HG02840 (cell line): ENCODE results near the gene GNB1L.
"Not testable (repeated sequence)": the region's sequence is repeated elsewhere in the genome, so short reads cannot be mapped to it uniquely, and the experiment has no call there.

Source experiments
- ATAC-seq: cut with Tn5 transposase; IDR thresholded peaks from one replicate; pipeline ENCODE4 v1.9.1; 2021; ENCODE audit warnings: mild to moderate bottlenecking, moderate library complexity, moderate number of reproducible peaks; ENCODE audit not compliant: unreplicated experiment, low FRiP score

The GNB1L gene

DNA sequence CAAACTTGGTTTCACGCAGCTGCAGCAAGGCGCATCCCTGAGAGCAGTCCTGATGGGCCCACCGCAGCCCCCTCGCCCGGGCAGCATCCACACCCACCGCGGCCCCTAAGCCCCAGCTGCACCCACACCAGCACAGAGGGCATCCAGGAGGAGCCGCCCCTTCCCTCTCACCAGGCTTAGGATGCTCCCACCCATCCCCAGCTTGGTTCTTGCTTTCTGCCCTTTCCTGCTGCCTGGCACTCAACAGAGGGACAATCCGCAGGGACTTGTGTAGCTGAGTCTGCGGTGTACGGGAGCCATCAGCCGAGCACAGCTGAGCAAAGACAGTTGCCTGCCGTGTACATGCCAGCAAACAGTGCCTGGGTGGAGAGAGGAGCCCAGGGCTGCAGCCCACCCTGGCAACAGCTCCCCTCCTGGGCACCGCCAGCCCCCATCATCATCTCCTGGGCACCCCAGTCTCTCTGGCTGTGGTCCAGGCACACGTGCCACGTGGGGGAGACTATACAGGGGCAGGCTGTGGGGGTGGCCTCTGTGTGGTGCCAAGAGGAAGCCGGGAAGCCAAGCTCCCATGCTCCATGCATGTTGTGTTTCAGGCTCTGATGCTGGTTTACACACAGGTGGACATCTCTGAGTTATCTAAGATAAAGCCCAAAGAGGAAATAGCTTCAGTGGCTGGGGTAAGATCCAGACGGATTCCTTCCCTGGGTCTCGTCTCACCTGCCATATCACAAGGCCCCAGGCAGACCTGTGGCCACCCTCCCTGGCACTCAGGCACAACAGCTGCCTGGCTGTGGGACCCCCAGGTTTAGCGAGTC, 36.0 kb upstream of the GNB1L start:
- ATAC-seq: no peak

DNA sequence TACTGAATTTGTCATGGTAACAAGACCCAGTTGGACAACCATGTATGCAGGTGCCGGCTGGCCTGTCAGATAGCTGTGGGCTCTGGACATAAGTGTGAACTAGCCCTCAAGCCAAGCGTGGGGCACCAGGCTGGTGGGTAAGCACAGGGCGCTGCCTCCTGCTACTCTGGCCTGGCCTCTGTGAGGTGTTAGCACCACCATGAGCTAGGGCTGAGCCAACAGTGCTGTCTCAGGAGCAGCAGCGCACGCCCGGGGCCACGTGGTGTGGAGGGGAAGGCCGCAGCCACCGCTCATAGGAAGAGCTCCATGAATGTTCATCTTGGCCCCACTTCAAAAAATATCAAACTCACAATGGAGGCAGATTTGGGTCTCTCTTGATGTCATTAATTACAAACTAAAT, 35.3 kb upstream of the GNB1L start:
- no peak for ATAC-seq

- no peak for ATAC-seq
Observed at GRCh38 chr22:19888131-19888746, 33.6 kb upstream of the GNB1L start.

GRCh38 chr22:19887256-19887985, 32.7 kb upstream of the GNB1L start:
- ATAC-seq: no peak

DNA sequence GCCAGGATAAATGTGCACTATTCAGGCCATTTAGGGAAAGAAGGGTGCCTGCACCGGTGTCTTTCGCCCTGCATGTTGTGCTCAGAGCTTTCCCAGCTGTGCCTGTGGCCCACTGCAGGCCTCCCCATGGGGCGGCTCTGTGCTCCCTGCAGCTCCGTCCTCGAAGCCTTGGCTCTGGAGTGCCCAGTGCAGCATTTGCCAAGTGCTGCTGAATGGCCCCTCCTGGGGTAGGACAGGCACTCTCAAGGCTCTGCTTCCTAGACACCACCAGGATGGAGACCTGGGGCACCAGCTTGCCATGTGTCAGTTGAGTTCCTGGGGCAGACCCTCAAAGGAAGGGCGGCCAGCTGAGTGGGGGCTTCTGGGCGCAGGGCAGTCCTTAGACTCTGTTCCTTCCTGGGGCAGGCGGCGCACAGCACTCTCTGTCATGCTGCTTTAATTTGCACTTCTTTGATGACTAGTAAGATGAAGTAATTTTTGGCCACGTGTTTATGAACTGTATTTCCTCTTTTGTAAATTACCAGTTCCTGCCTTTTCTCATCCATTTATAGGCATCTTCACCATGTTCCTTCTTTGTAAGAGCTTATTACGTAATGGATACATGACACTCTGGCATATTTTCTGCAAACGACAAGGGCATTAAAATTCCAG, 32.1 kb upstream of the GNB1L start:
- no peak for ATAC-seq

GRCh38 chr22:19885841-19886592, 31.3 kb upstream of the GNB1L start:
- ATAC-seq: no peak

- no peak for ATAC-seq
Observed at GRCh38 chr22:19884954-19885751, 30.5 kb upstream of the GNB1L start.

DNA sequence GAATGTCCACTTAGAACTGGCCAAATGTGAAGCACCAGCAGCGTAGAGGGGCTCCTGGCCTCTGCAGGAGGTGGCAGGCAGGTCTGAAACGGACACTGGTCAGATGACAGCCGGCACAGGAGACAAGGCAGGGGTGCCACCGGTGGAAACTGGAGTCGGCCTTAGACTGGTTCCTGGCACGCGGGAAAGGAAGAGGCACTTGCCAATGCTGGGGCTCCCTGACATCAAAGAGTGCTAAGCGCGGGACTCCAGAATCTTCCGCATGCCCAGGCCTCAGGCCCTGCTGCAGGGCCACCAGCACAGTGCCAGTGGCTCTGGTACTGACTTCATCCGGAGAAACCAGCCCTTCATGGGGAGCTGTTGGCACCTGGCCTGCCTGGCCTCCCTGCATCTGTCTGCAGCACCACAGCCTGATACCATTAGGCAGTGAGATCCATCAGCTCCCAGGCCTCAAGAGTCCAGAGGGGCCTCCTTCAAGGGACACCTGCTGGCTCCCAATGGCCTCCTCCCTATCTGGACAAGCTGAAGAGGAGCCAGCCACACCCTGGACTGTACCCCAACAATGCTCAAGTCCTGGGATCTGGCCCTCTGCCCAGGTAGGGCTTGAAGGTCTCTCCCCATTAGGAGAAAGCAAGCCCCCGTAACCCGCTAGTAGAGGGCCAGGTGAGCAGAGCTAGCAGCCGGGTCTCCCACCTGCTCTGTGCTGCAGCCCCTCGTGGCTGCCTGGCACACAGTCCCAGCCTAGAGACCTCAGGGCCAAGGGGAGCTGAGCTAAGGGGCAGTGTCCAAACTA, 29.7 kb upstream of the GNB1L start:
- ATAC-seq: no peak

- not testable (repeated sequence) for ATAC-seq
Observed at GRCh38 chr22:19883446-19883845, 28.8 kb upstream of the GNB1L start.

DNA sequence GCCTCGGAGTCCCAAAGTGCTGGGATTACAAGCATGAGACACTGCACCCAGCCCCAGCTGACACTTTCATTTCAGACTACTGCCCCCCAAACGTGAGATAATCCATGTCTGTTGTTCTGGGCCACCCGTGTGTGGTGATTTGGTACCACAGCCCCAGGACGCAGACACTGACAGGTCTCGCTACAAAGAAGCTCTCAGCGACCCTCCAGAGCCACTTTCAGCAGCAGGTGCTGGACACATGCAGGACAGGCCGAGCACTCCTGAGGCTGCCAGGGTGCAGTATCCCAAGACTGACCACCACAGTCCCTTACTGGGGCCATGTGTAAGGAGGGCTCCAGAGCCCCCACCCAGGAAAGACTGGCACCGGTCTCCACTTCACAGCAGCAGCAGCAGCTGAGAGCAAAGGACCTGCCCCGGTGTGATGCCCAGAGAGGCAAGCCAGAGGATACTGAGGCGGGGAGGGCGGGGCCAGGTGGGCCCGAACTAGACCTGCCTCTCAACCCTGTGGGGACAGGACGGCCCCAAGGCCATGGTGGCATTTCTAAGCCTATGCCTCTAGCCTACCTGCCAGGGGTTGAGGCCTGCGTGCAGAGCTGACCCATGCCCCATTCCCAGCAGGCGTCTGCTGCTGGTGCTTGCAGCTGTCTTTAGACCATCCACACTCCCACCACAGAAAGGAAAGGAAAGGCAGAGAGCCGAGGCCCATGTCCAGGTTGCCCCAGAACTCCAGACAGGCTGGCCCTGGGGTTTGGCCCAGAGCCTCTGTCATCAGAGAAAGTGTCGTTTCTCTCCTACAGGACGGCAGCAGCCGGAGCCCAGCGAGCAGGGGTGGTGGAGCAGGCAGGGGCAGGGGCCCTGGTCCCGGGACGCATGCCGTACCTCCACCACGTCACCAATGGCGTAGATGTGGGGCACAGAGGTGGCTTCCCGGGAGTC, 28.0 kb upstream of the GNB1L start:
- no peak for ATAC-seq

DNA sequence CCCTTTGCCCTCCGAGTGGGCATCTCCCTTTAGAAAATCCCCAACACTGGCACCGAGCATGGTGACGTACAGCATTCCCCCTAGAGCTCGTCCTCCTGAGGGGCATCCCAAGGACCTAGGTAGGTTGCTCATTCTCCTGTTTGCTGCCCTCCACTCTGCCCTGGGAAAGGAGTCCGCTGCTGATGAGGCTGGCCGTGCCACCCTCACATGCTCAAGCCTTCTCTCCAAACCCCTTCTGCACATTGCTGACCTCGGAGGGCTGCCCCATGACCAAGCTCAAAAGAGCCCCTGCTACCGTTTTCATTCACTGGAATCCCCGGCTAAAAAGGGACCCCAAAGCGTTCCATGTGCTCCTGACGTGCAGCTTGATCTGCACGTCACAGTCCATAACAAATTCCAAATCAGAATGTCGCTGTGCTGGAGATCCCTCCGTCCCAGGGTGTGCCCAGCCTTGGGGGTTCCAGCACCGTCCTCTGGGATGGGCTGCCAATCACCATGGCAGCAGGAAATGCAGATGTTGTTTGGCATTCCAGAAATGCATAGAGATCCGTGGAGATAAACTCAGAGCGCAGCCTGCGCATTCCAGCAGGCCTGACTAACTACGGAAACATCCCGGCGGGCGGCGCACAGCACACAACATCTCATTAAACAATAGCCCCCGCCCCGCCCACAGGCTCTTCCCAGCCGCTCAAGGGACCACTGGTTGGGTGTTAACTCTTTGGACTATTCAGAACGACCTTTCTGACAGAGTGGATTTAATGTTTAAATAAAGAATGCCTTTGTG, 26.3 kb upstream of the GNB1L start:
- ATAC-seq: no peak

GRCh38 chr22:19879992-19880785, 25.5 kb upstream of the GNB1L start:
- ATAC-seq: no peak

DNA sequence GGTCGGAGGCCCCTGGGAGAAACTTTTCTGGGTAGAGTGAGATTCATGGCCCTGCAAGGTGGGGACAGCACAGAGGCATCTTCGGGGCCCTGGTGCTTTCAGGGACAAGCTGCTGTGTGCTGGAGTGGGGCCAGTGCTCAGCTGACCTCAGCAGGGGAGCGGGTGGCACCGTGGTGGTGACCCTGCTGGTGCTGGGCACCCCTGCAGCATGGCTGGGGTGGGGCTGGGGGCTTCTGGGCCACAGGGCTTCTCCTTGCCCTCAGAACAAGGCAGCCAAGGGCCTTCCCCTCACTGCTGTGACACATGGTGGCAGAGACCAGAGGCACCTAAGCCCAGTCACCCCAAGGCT, 24.9 kb upstream of the GNB1L start:
- no peak for ATAC-seq

- ATAC-seq: no peak
Observed at GRCh38 chr22:19879246-19879570, 24.5 kb upstream of the GNB1L start.

DNA sequence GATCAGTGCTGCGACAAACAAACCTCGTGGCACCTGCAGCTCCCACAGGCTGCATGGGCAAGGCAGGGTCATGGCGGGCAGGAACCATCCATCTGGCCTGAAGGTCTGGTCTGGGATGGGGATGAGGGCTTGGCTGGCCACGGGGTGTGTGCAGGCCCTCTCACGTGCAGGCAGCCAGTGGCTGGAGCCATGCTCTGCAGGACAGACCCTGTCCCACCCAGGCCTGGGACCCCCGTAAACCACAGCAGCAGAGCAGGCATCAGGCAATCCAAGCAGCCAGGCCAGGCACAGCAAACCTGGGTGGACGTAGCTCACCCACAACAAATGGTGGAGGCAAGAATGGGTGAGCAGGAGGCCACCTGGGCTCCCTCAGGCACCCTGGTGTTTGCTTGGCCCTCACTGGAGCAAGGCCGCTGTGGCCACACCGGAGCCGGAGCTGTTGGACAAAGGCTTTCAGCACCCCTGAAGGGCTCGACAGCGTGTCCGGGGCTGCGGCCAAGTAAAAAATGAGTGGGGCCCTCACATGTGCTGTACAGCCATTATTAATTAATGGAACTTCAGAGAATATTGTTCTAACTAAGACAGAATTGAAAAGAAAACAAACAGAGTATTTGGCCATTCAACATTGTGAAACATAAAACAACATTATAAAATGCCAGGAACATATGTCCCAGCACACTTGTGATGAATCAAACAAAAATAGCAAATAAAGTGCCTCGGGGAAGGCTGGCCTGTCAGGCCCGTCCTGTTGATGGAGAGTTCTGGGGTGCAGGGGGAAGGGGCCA, 24.0 kb upstream of the GNB1L start:
- no peak for ATAC-seq
